Measurements from ENCODE around the gene ZDHHC20.
A peak's percentile ranks its signal among the peaks of the same experiment; 100 is the strongest.

The ZDHHC20 gene, protein sequence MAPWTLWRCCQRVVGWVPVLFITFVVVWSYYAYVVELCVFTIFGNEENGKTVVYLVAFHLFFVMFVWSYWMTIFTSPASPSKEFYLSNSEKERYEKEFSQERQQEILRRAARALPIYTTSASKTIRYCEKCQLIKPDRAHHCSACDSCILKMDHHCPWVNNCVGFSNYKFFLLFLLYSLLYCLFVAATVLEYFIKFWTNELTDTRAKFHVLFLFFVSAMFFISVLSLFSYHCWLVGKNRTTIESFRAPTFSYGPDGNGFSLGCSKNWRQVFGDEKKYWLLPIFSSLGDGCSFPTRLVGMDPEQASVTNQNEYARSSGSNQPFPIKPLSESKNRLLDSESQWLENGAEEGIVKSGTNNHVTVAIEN

DNA sequence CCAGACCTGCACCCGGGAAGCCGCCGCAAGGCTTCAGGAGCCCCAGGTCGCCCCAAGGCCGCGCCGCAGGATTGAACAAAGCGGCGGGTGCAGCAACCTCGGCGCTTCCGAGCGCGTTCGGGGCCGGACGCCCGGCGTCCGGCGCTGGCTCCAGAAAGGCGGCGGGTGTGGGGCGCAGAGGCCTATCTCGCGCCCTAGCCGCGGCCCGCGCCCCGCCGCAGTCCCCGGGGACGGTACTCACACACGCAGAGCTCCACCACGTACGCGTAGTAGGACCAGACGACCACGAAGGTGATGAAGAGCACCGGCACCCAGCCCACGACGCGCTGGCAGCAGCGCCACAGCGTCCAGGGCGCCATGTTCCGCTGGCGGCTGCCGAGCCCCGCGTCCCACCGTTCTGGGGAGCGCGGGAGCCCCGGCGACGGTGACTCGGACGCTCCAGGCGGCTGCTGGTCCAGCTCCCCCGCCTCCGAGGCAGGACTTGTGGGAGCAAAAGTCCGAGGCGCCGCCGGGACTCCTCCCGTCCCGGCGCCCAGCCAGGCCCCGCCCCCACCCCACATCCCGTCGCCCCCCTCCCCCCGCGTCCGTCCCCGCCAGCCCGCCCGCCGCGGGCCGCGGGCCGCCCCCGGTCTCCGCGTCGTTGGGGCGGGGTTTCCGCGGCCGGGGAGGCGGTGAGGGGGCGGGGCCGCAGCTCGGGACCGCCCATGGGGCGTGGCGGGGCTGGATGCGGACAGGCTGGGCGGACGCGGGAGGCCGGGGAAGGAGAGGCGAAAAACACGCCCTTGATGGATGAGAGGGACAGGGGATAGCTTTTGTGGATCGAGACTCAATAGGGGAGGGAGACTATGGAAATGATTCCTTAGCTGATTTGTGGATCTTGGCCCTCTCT, at the start of gene ZDHHC20:
Gene ZDHHC20 (minus strand): TSS at position 491 of the 889 bp plus-strand sequence. CDS start 132 bp downstream, at position 359.
- peak; percentile 46 for DNase-seq

DNA sequence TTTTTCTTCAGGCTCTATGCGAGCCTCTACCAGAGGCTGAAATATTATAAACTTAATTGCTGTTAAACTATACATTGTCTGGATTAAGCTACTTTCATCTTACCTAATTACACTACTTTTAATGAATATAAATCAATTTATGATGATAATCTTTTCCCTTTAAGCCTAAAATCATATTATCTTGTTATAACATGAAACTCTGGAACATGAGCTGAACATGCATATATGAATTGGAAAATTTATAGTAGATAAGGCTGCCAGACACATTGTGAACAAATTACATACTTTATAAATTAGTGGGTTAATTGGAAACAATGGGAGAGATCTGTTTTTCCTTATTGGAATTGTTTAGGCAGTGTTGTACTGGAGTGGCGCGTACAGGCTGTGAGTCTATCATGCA, 45.3 kb upstream of the ZDHHC20 start:
- DNase-seq: no peak

DNA sequence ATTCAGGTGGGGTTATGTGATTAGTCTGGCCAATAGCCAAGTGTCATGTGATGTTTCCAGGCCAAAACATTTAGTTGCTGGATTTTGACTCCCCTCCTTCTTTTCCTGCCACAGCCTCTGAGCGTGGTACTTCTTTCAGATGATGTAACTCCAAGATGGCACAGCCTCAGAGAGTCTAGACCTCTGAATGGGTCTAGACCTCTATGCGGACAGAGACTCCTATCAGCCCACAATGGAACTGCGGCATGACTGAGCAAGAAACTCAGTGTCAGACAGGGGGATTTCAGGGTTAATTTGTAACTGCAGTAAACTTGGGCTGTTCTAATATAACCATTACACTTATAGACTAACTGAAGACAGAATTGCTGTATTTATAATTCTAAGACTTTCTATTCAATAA, 42.6 kb upstream of the ZDHHC20 start:
- DNase-seq: no peak

DNA sequence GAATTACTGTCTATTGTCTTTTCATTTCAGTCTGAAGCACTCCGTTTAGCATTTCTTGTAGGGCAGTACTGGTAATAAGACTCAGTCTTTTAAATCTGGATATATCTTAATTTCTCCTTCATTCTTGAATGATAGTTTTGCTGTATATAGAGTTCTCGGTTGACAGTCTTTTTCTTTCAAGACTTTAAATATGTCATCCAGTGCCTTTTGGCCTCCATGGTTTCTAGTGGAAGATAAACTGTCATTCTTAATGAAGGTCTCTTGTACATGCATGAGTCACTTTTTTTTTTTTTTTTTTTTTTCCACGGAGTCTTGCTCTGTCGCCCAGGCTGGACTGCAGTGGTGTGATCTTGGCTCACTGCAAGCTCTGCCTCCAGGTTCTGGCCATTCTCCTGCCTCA, 27.2 kb upstream of the ZDHHC20 start:
- DNase-seq: no peak

DNA sequence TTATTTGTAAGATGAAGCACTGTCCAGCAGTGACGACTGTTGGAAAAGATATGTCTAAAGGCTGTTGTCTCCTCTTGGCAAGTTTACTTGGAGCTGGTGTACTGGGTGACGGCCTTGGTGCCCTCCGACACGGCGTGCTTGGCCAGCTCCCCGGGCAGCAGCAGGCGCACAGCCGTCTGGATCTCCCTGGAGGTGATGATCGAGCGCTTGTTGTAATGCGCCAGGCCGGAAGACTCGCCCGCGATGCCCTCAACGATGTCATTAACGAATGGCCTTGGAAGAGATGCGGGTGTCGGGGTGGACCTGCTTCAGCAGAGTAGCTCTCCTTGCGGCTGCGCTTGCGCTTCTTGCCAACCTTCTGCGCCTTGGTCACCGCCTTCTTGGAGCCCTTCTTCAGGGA, 24.6 kb upstream of the ZDHHC20 start:
- no peak for DNase-seq

DNA sequence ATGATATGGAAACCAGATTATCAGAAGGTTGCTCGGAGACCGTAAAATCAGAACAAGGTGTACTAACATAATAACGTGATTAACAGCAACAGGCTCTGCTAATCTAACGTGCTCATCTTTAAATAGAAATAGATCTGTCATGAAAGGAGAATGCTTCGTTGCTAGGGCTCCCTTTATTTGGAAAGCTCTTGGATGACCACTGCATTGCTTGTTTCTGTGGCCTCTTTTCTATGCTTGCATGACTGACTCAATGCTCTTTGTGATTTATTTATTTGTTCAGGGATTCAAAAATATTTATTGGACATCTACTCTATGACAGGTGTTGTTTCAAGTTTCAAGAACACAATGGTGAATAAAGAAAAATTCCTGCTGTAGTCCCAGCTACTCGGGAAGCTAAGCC, 22.3 kb upstream of the ZDHHC20 start:
- DNase-seq: no peak

DNA sequence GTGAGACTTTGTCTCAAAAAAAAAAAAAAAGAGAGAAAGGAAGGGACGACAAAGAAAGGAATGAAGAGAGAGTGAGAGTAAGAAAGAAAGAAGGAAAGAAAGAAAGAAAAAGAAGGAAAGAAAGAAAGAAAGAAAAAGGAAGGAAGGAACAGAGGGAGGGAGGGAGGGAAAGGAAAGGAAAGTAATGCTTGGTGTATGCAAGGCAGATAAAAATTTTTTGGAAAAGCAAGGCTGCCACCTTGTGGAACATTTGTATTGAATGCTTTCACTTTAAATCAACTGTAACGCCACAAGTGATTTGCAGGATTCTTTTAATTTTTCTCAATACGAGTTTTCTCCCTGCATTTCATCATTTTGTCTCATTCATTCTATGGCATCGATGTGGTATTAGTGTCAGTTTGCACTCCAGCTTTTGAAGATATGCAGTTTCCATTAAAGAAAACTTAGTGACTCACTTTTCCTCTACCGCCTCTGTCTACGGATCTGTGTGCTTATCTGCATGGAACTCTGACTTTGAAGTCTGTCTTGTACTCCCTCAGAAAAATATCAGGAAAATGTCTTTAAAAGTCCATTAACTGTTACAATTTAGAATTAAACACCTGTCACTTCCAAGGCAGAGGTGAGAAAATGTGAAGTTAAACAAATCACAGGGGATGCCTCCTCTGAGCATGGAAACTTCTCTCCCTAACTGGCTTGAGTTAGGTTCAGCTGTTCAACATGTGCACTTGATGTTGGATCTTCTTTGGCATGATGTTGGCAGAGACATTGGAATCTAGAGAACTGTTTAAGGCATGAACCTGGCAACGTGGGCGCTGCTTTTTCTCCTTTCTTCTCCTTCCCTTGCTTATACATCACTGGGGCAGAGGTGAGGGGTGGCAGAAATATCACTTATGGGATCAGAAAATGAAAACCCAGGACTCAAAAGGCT, 20.0 kb upstream of the ZDHHC20 start:
- peak; percentile 32 for DNase-seq

DNA sequence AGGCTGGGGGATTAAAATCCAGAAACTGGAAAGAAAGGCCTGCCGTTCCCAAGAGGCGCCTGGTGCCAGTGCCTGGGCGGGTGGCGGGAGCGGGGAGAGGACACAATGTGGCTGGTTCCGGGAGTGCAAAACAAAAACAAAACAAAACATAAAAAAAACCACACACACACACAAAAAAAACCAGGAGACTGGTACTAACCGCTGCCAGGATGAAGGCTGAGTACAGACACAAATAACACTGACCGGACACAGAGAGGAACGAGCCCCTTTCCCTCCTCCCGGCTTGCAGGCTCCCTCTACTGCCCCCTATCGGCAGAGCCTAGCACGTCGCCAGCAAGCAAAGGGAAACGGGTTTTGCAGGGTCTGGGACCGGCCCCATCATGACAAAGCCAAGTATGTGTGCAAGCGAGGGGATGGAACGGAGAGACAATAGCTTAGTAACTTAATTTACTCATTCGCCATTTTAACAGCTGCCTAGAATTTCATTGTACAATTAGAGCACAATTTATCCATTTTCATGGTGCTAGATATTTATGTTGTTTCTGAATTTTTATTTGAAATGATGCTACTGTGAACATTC, 17.9 kb upstream of the ZDHHC20 start:
- DNase-seq: no peak

DNA sequence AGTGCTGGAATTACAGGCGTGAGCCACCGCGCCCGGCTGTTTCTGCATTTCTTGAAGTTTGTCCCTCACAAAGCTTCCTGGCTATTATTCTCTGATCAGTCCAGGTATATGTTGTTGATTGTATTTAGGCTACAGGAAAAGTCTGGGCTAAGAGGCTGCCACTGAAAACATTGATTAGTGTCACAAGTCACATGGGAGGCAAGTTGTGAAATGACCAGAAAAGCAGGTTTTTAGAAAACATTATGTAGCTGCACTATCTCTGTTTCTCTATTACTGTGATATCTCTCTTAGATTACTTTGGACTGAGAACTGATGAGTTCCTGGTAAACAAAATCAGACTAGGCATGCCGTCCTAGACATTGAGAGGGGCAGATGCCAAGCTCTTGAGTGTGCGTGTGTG, 16.0 kb upstream of the ZDHHC20 start:
- DNase-seq: no peak

DNA sequence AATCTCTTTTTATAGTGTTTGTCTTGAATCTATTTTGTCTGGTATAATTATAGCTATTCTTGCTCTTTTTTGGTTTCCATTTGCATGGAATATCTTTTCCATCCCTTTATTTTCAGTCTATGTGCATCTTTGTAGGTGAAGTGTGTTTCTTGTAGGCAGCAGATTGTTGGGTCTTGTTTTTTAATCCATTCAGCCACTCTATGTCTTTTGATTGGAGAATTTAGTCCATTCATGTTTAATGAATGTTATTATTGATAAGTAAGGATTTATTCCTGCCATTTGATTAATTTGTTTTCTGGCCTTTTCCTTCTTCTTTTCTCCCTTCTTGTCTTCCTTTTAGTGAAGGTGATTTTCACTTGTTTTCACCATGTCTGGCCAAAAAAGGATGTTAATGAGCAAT, 11.7 kb upstream of the ZDHHC20 start:
- DNase-seq: no peak

DNA sequence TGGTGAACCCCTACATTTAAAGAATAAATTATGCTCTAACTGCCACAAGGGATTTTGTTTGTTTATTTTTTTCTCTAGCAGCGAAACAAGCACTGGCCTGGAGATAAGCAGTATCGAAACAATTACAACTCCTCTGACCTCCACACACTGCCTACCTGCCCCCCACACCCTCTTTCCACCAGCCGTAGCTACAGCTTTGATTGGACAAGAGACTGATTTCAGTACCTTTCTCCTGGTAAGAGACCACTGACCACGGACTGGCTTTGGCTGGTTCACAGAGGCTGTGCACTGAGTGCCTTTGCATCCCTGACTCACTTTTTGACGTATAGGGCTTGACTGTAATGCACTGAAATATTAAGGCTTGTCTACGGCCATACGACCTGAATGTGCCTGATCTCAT, 7.4 kb upstream of the ZDHHC20 start:
- DNase-seq: no peak

DNA sequence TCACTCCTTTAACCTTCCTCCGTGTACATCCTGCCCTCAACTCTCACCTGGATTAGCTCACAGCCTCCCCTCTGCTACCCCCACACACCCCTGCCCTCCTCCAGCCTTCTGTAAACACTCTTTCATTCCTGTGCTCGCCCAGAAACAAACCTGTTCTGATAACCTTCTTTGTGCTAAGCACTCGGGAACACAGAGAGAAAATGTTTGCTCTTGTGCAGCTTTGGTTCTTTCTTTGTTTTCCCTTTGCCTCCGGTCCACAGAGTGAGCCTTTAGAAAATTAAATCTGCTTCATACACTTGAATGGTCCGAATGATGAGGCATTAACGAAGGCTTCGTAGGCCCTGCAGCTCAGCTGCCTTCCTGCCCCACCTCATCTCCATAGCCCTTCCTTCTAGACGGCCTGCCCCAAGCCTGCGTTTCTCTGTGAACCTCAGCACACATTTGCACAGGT, 6.6 kb upstream of the ZDHHC20 start:
- DNase-seq: no peak

DNA sequence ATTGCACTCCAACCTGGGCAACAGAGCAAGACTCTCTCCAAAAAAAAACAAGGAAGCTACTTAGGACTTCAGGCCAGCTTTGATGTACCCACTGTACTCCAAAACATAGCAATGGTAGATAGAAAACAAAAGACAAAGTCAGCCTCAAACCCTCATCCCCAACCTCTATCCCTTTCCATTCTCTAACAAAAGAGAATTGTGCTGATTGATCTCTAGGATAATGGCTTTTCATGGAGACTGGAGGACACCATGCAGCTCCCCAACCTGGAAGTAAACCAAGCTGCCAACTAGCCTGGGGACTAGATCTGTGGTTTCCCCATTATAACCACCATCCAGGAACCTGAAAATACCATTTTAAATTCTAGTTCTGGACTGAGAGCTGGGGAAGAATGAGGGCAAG, 4.3 kb upstream of the ZDHHC20 start:
- DNase-seq: no peak

DNA sequence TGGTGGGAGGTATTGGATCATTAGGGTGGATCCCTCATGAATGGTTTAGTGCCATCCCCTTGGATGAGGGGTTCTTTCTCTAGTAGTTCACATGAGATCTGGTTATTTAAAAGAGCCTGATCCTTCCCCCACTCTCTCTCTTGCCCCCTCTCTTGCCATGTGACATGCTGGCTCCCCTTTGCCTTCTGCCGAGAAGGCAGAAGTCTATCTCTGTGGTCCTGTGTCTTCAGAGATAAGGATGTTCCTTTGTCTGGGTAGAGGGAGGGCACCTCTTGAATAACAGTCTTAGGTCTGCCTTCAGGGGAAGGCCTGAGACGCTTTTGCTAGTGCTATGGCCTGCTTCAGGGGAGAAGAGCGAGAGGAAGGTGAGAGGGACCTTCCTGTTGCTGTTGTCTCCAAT, 2.0 kb upstream of the ZDHHC20 start:
- no peak for DNase-seq

DNA sequence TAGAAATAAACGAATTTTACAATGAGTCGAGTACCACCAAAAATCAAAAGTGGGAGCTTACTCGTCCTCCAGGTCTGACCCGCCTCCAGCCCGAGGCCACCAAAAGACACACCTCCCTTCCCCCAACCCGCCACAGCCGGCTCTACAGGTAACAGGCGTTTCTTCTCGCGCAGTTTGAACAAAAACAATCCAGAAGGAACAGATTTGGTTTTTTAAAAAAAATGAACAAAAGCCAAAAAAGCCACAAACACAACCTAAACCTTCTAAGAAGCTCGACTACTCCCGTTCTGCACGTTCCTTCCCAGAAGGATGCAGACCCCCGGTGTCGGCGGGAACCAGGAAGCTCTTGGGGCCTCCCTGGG, 671 bp downstream of the ZDHHC20 start:
- peak; percentile 44 for DNase-seq

DNA sequence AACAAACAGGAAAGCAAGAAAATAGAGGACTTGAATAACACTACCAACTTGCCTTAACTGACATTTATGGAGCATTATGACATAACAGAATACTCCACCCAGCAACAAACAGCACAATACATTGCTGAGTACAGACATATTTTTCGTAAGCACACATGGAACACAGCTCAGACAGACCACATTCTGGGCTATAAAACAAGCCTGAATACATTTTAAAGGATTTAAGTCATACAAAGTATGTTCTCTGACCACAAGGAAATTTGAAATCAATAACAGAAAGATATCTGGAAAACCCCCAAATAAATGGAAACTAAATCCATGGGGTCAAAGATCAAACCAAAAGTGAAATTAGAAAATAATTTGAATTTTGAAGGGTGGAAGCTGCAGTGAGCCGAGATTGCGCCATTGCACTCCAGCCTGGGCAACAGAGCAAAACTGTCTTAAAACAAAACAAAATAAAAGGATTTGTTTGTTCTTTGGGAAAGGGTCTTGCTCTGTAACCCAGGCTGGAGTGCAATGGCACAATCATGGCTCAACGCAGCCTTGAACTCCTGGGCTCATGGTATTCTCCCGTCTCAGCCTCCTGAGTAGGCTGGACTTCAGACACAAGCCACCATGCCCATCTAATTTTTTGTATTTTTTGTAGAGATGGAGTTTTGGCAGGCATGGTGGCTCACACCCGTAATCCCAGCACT, 5.6 kb downstream of the ZDHHC20 start:
- DNase-seq: no peak

DNA sequence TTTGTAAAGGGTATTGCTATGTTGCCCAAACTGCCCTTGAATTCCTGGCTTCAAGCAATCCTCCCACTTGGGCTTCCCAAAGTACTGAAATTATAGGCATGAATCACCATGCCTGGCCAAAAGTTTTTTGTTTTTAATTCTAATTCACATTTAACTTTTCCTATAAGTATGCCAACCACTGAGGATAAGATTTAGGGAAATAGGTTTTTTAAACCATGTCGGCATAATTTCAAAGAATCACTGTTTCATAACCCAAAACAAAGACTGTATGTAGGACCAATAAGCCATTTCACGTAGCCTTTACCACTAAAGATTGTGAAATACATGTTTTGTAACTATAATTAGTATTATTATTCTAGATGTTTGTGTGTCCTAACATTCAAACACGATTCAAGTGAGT, 8.2 kb downstream of the ZDHHC20 start:
- DNase-seq: no peak

DNA sequence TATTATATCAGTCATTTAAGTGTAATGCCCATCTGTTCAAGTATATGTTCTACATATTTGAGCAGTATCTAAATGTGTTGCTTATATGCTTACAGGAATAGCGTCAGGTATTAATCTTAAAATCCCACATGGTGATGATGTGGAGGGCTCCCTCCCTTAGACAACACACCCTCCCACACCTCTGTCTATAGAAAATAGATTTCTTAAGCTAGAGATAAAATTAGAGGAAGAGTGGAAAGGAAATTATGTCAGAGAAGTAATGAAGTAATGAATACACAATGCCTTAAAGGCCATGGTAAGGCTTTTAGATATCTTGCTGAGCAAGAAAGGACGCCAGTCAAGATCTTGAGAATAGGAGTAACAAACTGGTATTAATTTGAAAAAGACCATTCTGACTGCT, 12.4 kb downstream of the ZDHHC20 start:
- no peak for DNase-seq

DNA sequence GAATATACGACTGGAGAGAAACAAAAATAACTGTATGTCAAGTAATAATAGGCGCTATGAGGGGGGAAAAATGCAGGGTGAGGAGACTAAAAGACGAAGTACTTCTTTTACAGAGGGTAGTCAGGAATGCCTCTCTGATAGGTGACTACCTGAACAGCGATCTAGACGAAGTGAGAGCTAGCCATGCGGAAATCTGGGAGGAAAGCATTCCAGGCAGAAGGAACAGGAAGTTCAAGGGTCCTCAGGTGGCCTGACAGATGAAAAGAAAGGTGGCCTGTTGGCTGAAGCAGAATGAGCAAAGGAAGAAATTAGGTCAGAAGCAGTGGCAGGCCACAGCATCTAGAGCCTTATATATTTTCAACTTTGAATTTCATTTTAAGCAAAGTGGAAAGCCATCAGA, 13.3 kb downstream of the ZDHHC20 start:
- DNase-seq: no peak

DNA sequence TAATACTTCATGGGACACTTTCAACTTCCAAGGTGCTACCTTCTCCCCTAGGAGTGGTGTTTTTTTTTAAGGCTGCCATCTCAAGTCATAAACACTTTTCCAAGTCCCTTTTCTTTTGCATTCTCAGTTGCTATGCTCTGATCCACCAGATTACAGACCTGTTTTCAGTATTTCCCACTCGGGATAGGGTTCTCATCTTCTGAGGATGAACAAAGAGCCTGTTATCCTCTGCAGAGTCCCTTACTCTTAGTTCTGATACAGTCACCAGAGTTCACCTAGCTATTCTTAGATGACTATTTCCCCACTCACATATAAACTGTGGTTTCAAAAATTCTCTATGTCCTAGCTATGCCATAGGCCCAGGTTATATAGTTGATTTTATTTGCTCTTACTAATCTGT, 15.9 kb downstream of the ZDHHC20 start:
- no peak for DNase-seq

DNA sequence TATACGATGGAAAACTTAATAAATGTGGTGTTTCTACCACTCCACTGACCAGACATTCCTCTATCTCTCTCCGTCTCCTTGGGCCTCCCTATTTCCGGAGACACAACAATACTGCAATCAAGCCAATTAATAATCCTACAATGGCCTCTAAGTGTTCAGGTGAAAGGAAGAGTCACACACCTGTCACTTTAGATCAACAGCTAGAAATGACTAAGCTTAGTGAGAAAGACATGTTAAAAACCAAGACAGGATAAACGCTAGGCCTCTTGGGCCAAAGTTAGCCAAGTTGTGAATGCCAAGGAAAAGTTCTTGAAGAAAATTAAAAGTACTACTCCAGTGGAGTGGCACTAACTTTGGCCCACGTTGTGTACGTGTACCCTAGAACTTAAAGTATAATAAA, 22.5 kb downstream of the ZDHHC20 start:
- no peak for DNase-seq

DNA sequence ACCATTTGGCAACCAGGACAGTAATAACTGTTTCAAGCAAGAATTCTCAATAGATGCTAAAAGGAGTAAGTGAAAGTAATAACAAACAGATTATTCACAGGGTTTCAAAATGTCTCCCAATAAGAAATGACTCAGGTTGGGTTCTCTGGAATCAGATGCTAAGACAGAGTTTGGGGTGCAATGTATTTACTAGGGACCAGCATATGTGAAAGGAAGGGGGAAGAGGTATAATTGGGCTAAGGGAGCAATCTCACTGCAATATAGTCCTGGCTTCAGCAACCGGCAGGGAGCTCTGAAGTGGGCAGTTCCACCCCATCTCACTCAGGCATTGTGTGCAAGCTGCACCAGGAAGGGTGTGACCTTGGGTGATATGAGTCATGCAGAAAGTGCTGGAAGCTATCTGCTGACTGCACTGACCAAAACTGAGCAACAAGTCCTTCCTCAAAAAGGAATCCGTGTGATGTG, 23.4 kb downstream of the ZDHHC20 start:
- DNase-seq: no peak

All from NCI-H1105 treated with DMSO at 0.1 percent for 48 hours (cell line).